Nucleus accumbens (tissue), 56 donors: Measurements from ENCODE around the gene CCDC190.
"Not testable (repeated sequence)": the region's sequence is repeated elsewhere in the genome, so short reads cannot be mapped to it uniquely, and the experiment has no call there.

ENCODE experiments used
- DNase-seq, 56 donors: peaks; one replicate each; lab custom pipeline; 2025; lab: John Stamatoyannopoulos, UW

Gene CCDC190

GRCh38 chr1:162861101-162861500, at the start of gene CCDC190:
CCDC190 (minus strand) TSS chr1:162861175; CDS start chr1:162859646, 1,529 bp downstream.
- peak in 11 of 56 donors; percentile 2 to 44 (median 15) for DNase-seq

GRCh38 chr1:162910161-162910560, 49.2 kb upstream of the CCDC190 start:
- DNase-seq: no peak

- no peak for DNase-seq
These were observed 47.8 kb upstream of the CCDC190 start for GRCh38 chr1:162908780-162909179.

- no peak for DNase-seq
These were observed 47.3 kb upstream of the CCDC190 start for GRCh38 chr1:162908236-162908635.

- no peak for DNase-seq
These were observed 45.5 kb upstream of the CCDC190 start for GRCh38 chr1:162906485-162906884.

- no peak for DNase-seq
These were observed 44.5 kb upstream of the CCDC190 start for GRCh38 chr1:162905174-162906158.

GRCh38 chr1:162904579-162904978, 43.6 kb upstream of the CCDC190 start:
- no peak for DNase-seq

- DNase-seq: no peak
These were observed 43.0 kb upstream of the CCDC190 start for GRCh38 chr1:162904023-162904422.

- DNase-seq: no peak
These were observed 42.3 kb upstream of the CCDC190 start for GRCh38 chr1:162903246-162903645.

GRCh38 chr1:162902416-162902815, 41.4 kb upstream of the CCDC190 start:
- DNase-seq: no peak

- no peak for DNase-seq
These were observed 40.3 kb upstream of the CCDC190 start for GRCh38 chr1:162901243-162901642.

GRCh38 chr1:162899422-162900146, 38.6 kb upstream of the CCDC190 start:
- DNase-seq: no peak

GRCh38 chr1:162893612-162893908, 32.6 kb upstream of the CCDC190 start:
- no peak for DNase-seq

- no peak for DNase-seq
These were observed 32.1 kb upstream of the CCDC190 start for GRCh38 chr1:162892906-162893611.

GRCh38 chr1:162889989-162890388, 29.0 kb upstream of the CCDC190 start:
- no peak for DNase-seq

- no peak for DNase-seq
These were observed 25.7 kb upstream of the CCDC190 start for GRCh38 chr1:162886705-162887104.

GRCh38 chr1:162885265-162885664, 24.3 kb upstream of the CCDC190 start:
- no peak for DNase-seq

- DNase-seq: no peak
These were observed 23.9 kb upstream of the CCDC190 start for GRCh38 chr1:162884831-162885230.

- DNase-seq: peak in 1 of 56 donors; percentile 2
These were observed 21.3 kb upstream of the CCDC190 start for GRCh38 chr1:162882248-162882674.

GRCh38 chr1:162881590-162881989, 20.6 kb upstream of the CCDC190 start:
- DNase-seq: no peak

GRCh38 chr1:162880617-162881016, 19.6 kb upstream of the CCDC190 start:
- not testable (repeated sequence) for DNase-seq
